ENCODE measurements around the gene ASB3. TPM values are rescaled to one million over a fixed set of nuclear protein-coding genes. Genes with fewer than 3 reads are reported as not detected.

The ASB3 gene
- total and polyA plus RNA-seq, 12 donors, result 10.1 to 51.3 (median 21.4) TPM

DNA sequence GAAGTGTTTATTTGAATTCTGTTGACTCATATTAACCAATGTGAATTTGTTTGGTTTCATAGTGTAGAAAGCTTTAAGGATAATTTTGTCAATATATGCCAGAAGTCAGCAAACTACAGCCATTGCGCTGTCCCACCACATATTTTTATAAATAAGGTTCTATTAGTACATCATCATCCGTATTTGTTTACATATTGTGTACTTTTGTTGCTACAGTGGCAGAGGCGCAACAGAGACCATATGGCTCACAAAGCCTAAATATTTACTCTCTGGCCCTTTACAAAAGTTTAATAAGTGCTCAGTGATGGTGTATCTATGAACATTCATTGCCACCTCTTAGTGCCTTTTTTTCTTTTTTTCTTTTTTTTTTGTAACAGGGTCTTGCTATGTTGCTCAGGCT, 6.5 kb upstream of the ASB3 start:
- no peak for DNase-seq
- intact Hi-C loops (cut with DNase I), result no loop called here
- H3K9me3 ChIP-seq (replicated peaks in 1 of 3), result no peaks in the 10 kb centered on the region
- H3K4me3 ChIP-seq, result no peak overlapping the region
- WGBS, 4 donors, result 94 to 96% (median 94%) methylated on average over 3 of the region's 3 CpGs
- no peaks in the 10 kb centered on the region for H3K27me3 ChIP-seq
- peaks cover 2 to 8% of the 10 kb centered on the region in 2 donors for H3K4me1 ChIP-seq (replicated peaks in 1 of 2)
- peaks cover 0 to 34% of the 10 kb centered on the region in 2 donors for H3K36me3 ChIP-seq (replicated peaks in 1 of 2)
- no peak overlapping the region for H3K27ac ChIP-seq
- no peak for TF ChIP-seq POLR2A (IDR thresholded peaks at IDR 0.05)
- TF ChIP-seq, protein P1, sequence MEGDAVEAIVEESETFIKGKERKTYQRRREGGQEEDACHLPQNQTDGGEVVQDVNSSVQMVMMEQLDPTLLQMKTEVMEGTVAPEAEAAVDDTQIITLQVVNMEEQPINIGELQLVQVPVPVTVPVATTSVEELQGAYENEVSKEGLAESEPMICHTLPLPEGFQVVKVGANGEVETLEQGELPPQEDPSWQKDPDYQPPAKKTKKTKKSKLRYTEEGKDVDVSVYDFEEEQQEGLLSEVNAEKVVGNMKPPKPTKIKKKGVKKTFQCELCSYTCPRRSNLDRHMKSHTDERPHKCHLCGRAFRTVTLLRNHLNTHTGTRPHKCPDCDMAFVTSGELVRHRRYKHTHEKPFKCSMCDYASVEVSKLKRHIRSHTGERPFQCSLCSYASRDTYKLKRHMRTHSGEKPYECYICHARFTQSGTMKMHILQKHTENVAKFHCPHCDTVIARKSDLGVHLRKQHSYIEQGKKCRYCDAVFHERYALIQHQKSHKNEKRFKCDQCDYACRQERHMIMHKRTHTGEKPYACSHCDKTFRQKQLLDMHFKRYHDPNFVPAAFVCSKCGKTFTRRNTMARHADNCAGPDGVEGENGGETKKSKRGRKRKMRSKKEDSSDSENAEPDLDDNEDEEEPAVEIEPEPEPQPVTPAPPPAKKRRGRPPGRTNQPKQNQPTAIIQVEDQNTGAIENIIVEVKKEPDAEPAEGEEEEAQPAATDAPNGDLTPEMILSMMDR (IDR thresholded peaks at IDR 0.05), result no peak

DNA sequence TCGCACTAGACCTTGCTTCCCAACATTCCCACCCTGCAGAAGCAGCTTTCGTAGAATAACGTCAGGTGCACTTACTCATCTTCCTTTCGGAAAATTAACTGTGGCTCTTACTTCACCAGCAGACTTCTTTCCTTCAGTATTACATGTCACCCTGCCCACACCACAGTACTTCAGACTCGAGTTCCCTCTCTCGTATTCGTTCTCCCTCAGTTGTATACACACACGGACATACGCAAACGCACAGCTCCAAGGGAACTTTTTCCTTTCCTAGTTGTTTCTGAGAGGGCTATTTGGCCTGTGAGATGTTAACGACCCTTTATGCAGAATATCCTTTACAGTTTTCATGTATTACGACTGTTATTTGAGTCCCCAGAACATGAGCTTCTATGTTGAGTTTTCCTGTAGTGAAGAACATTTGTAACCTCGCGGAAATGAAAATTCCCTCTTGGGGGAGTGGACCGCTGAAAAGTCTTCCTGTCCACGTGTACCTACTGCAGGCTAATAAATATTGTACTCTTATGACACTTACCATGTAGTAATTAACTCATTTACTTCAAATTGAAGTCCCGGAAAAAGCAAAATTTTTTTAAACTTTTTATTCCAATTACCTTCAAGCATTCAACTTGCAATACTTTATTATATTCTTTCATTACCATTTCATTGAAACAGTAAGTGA, 999 bp upstream of the ASB3 start:
- H3K4me3 ChIP-seq, result peak overlapping the region; percentile 74 to 99 (median 82)
- peaks cover 22 to 39% of the 10 kb centered on the region in 2 donors for H3K4me1 ChIP-seq (replicated peaks in 1 of 2)
- H3K36me3 ChIP-seq (replicated peaks in 1 of 2), result no peaks in the 10 kb centered on the region
- H3K9me3 ChIP-seq (replicated peaks in 1 of 3), result no peaks in the 10 kb centered on the region
- peak overlapping the region in 4 of 5 donors; percentile 50 to 90 (median 84) for H3K27ac ChIP-seq
- 1 to 2% (median 1%) methylated on average over 17 of the region's 17 CpGs for WGBS, 4 donors
- no peaks in the 10 kb centered on the region for H3K27me3 ChIP-seq
- DNase-seq, result peak in 1 of 7 donors; percentile 10
- intact Hi-C loops (cut with DNase I), result no loop called here
- TF ChIP-seq, protein P1 (IDR thresholded peaks at IDR 0.05), result no peak
- peak in 1 of 2 donors; percentile 2 for TF ChIP-seq POLR2A (IDR thresholded peaks at IDR 0.05)

DNA sequence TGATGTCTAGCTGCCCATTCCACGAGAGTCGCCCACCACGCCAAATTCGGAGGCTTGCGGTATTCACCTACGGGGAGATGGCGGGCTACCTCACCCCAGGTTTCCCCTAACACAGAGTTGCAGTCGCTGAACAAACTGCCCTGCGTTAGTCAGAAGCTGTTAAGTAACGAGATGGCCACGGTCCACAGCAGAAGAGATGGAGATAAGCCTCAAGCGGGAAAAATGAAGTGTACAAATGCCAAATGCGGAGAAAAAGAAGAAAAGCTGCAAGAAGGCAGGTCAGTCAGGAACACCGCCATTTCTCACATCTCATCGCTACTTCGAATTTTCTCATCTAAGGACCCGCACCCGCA, 425 bp downstream of the ASB3 start:
- WGBS, 4 donors, result 0 to 1% (median 0%) methylated on average over 18 of the region's 18 CpGs
- Histone ChIP-seq H3K36me3 (replicated peaks in 1 of 2) (no peaks in the 10 kb centered on the region), H3K9me3 (replicated peaks in 1 of 3) (no peaks in the 10 kb centered on the region), H3K27me3 (no peaks in the 10 kb centered on the region), H3K4me3 (peak overlapping the region; percentile 74 to 99 (median 82)), H3K27ac (peak overlapping the region; percentile 50 to 90 (median 84)), H3K4me1 (replicated peaks in 1 of 2) (peaks cover 22 to 39% of the 10 kb centered on the region in 2 donors)
- TF ChIP-seq POLR2A (IDR thresholded peaks at IDR 0.05), result no peak
- TF ChIP-seq, protein P1 (IDR thresholded peaks at IDR 0.05), result no peak
- DNase-seq, result peak; percentile 39 to 75 (median 71)
- intact Hi-C loops (cut with DNase I), result no loop called here

DNA sequence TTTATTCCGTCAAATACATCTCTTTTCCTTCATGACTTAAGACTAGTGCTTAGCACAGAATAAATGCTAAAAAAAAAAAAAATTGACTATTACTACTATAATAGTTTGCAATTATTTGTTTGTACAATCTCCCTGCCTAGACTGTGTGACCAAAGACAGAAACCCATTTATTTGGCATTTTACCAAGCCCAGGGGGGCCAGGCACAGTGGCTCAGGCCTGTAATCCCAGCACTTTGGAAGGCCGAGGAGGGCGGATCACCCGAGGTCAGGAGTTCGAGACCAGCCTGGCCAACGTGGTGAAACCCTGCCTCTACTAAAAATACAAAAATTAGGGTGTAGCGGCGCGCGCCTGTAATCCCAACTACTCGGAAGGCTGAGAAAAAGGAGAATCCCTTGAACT, 1.4 kb downstream of the ASB3 start:
- WGBS, 4 donors, result 52 to 59% (median 54%) methylated on average over 11 of the region's 11 CpGs
- Histone ChIP-seq H3K9me3 (replicated peaks in 1 of 3) (no peaks in the 10 kb centered on the region), H3K27ac (no peak overlapping the region), H3K36me3 (replicated peaks in 1 of 2) (no peaks in the 10 kb centered on the region), H3K4me1 (replicated peaks in 1 of 2) (peaks cover 22 to 39% of the 10 kb centered on the region in 2 donors), H3K4me3 (peak overlapping the region in 1 of 4 donors; percentile 80), H3K27me3 (no peaks in the 10 kb centered on the region)
- intact Hi-C loops (cut with DNase I), result no loop called here
- TF ChIP-seq, protein P1 (IDR thresholded peaks at IDR 0.05), result no peak
- no peak for TF ChIP-seq POLR2A (IDR thresholded peaks at IDR 0.05)
- DNase-seq, result no peak

Data from adrenal gland (tissue), 12 donors.